SK-N-SH (cell line): ENCODE measurements around the gene SOD3. TPM values are rescaled to one million over a fixed set of nuclear protein-coding genes. Genes with fewer than 3 reads are reported as not detected.

Source experiments
- CTCF ChIA-PET: fragments of 300-600, 350-600 bp; formaldehyde crosslinking; extraction: SDS; loops from one replicate; lab custom pipeline; 2021; lab: Yijun Ruan, JAX
- POLR2A ChIA-PET: fragments of 350-600 bp; sonication (Branson Sonifier 250); formaldehyde crosslinking; extraction: SDS; loops from one replicate; lab custom pipeline; 2020; ENCODE audit warnings: antibody characterized with exemption, inconsistent platforms; lab: Yijun Ruan, JAX
- DNase-seq: peaks from one replicate; pipeline ENCODE4 v3.0.0; 2012
- H2AFZ ChIP-seq: fragments of 200-600 bp; sonication (generic); 2 replicates; pipeline ENCODE4 v1.8.1; 2016; ENCODE audit warnings: antibody characterized with exemption, mild to moderate bottlenecking, low read depth
- H3F3A ChIP-seq: fragments of 200-600 bp; sonication (generic); replicated peaks from 2 replicates; pipeline ENCODE3; 2016; ENCODE audit warnings: antibody characterized with exemption, mild to moderate bottlenecking; ENCODE audit not compliant: insufficient read depth
- H3K27ac ChIP-seq, 2 experiments: fragments of 200-500 bp in 1 of 2; fragments of 200-600 bp in 1 of 2; sonication (Bioruptor generic) in 1 of 2; sonication (generic), shearing (Covaris generic) in 1 of 2; 2 replicates each; pipeline versions ENCODE4 v1.5.1 to v1.6.1; 2014 to 2016; ENCODE audit warnings: low read depth in 2 of 2, inconsistent platforms in 1 of 2, low read length in 1 of 2, mild to moderate bottlenecking in 1 of 2, mixed read lengths in 1 of 2
- H3K27me3 ChIP-seq: fragments of 200-600 bp; sonication (generic), shearing (Covaris generic); 2 replicates; pipeline ENCODE4 v1.6.1; 2016; ENCODE audit warnings: mixed run types; ENCODE audit not compliant: insufficient read depth
- H3K36me3 ChIP-seq, 2 experiments: fragments of 200-500 bp in 1 of 2; fragments of 200-600 bp in 1 of 2; sonication (Bioruptor generic) in 1 of 2; sonication (generic) in 1 of 2; replicated peaks in 1 of 2; 2 replicates each; pipeline versions ENCODE3 to v1.5.1; 2014 to 2016; ENCODE audit warnings: low read length in 1 of 2, mild to moderate bottlenecking in 1 of 2; ENCODE audit not compliant: insufficient read depth in 2 of 2, control insufficient read depth in 1 of 2
- H3K4me1 ChIP-seq, 2 experiments: fragments of 200-500 bp in 1 of 2; fragments of 200-600 bp in 1 of 2; sonication (Bioruptor generic) in 1 of 2; sonication (generic), shearing (Covaris generic) in 1 of 2; 2 replicates each; pipeline versions ENCODE4 v1.5.1 to v1.6.1; 2014 to 2016; ENCODE audit warnings: low read depth in 1 of 2, low read length in 1 of 2, mixed run types in 1 of 2; ENCODE audit not compliant: insufficient read depth in 2 of 2, control insufficient read depth in 1 of 2
- H3K4me2 ChIP-seq: fragments of 200-600 bp; sonication (generic), shearing (Covaris generic); 2 replicates; pipeline ENCODE4 v1.6.1; 2017; ENCODE audit warnings: mixed run types
- H3K4me3 ChIP-seq, 2 experiments: fragments of 200-500 bp in 1 of 2; fragments of 200-600 bp in 1 of 2; sonication (Bioruptor generic) in 1 of 2; sonication (generic), shearing (Covaris generic) in 1 of 2; 2 replicates each; pipeline versions ENCODE4 v1.5.1 to v1.8.1; 2014 to 2016; ENCODE audit warnings: low read depth in 2 of 2, inconsistent platforms in 1 of 2, low read length in 1 of 2, mild to moderate bottlenecking in 1 of 2, mixed read lengths in 1 of 2, moderate library complexity in 1 of 2
- H3K79me2 ChIP-seq: fragments of 200-600 bp; sonication (generic); 2 replicates; pipeline ENCODE4 v1.8.1; 2017; ENCODE audit warnings: mild to moderate bottlenecking; ENCODE audit not compliant: insufficient read depth
- H3K9ac ChIP-seq: fragments of 200-600 bp; sonication (generic); 2 replicates; pipeline ENCODE4 v1.6.1; 2017; ENCODE audit warnings: mixed run types
- H3K9me2 ChIP-seq: fragments of 200-600 bp; sonication (generic); 2 replicates; pipeline ENCODE4 v1.6.1; 2017; ENCODE audit warnings: mixed run types
- H3K9me3 ChIP-seq: fragments of 200-600 bp; sonication (generic); 2 replicates; pipeline ENCODE4 v1.6.1; 2017; ENCODE audit warnings: mixed run types, mild to moderate bottlenecking, moderate library complexity
- H4K20me1 ChIP-seq: fragments of 200-600 bp; sonication (generic); 2 replicates; pipeline ENCODE4 v1.6.1; 2017; ENCODE audit warnings: mild to moderate bottlenecking, mixed run types; ENCODE audit not compliant: insufficient read depth
- CHD2 ChIP-seq: fragments of 150-350 bp; IDR thresholded peaks from 2 replicates; pipeline ENCODE4 v1.6.1; 2018; ENCODE audit warnings: low read length; ENCODE audit not compliant: partially characterized antibody
- CTCF ChIP-seq: fragments of 200-600 bp; sonication (generic); IDR thresholded peaks from 2 replicates; pipeline ENCODE4 v1.6.1; 2017; ENCODE audit warnings: antibody characterized with exemption, mild to moderate bottlenecking, moderate library complexity
- EZH2phosphoT487 ChIP-seq: fragments of 200-600 bp; sonication (generic); IDR thresholded peaks from 2 replicates; pipeline ENCODE4 v1.6.1; 2017; ENCODE audit warnings: low read depth, mixed run types, mild to moderate bottlenecking, antibody characterized with exemption, moderate library complexity, borderline replicate concordance
- FOXM1 ChIP-seq: IDR thresholded peaks from 2 replicates; pipeline ENCODE4 v1.4.0; 2012; ENCODE audit warnings: low read depth, mild to moderate bottlenecking
- GATA2 ChIP-seq: sonication (generic); formaldehyde crosslinking; IDR thresholded peaks from 2 replicates; pipeline ENCODE4 v1.5.0; 2020; ENCODE audit warnings: mild to moderate bottlenecking, missing genetic modification reagents
- MAX ChIP-seq: IDR thresholded peaks from 2 replicates; pipeline ENCODE4 v1.4.0; 2012; ENCODE audit warnings: low read depth
- MEF2A ChIP-seq: IDR thresholded peaks from 2 replicates; pipeline ENCODE4 v1.4.0; 2012; ENCODE audit warnings: low read depth, borderline replicate concordance
- NFIC ChIP-seq: IDR thresholded peaks from 2 replicates; pipeline ENCODE4 v1.4.0; 2012; ENCODE audit warnings: borderline replicate concordance
- NRF1 ChIP-seq: IDR thresholded peaks from 2 replicates; pipeline ENCODE4 v1.6.1; 2012; ENCODE audit warnings: low read depth, mild to moderate bottlenecking, low read length
- RCOR1 ChIP-seq: fragments of 150-350 bp; IDR thresholded peaks from 2 replicates; pipeline ENCODE4 v1.6.1; 2017; ENCODE audit warnings: antibody characterized with exemption, low read length
- REST ChIP-seq: IDR thresholded peaks from 2 replicates; pipeline ENCODE4 v1.6.1; 2012; ENCODE audit warnings: mild to moderate bottlenecking, low read depth, low read length, moderate library complexity
- TAF1 ChIP-seq: IDR thresholded peaks from 2 replicates; pipeline ENCODE4 v1.6.1; 2012; ENCODE audit warnings: low read depth, mild to moderate bottlenecking, low read length, moderate library complexity, borderline replicate concordance
- WGBS: methylation state at CpG from one replicate; pipeline ENCODE4 v1.1.6; 2017; ENCODE audit warnings: low lambda C conversion rate; 5-methylcytosine and 5-hydroxymethylcytosine counted together
- polyA plus RNA-seq, 3 experiments: library from polyadenylated mRNA; depleted of rRNA; stranded (reverse); fragments of >200 nt; gene quantifications; 2 replicates each; pipeline ENCODE4 v1.2.3, GENCODE V29; 2012

Gene SOD3
- polyA plus RNA-seq, 1 of the 3 experiments (the other 2 are of a cell fraction): 21.6 TPM

- 25% methylated on average over 3 of the region's 3 CpGs for WGBS
Measured at GRCh38 chr4:24754571-24754970, 40.8 kb upstream of the SOD3 start.

More at GRCh38 chr4:24754571-24754970, 40.8 kb upstream of the SOD3 start:
- Histone ChIP-seq H3K9ac (no peak overlapping the region), H3K4me1 (no peaks in the 10 kb centered on the region), H4K20me1 (no peaks in the 10 kb centered on the region), H3F3A (peaks cover 3% of the 10 kb centered on the region), H3K27ac (no peak overlapping the region), H3K36me3 (no peaks in the 10 kb centered on the region), H3K27me3 (no peaks in the 10 kb centered on the region), H2AFZ (peak overlapping the region; percentile 9; the same call in 1 of the 2 replicates), H3K79me2 (no peaks in the 10 kb centered on the region), H3K9me2 (no peaks in the 10 kb centered on the region), H3K4me2 (no peak overlapping the region), H3K9me3 (peaks cover 20% of the 10 kb centered on the region), H3K4me3 (no peak overlapping the region)
- DNase-seq: no peak
- TF ChIP-seq MEF2A: no peak
- TF ChIP-seq TAF1: no peak
- no peak for TF ChIP-seq CTCF
- TF ChIP-seq EZH2phosphoT487: no peak
- no peak for TF ChIP-seq NRF1
- no peak for TF ChIP-seq RCOR1
- no peak for TF ChIP-seq GATA2 (CRISPR knock-in tag)
- no peak for TF ChIP-seq NFIC
- TF ChIP-seq FOXM1: no peak
- no peak for TF ChIP-seq CHD2
- TF ChIP-seq REST: no peak
- TF ChIP-seq MAX: no peak
- CTCF ChIA-PET: no interaction called here
- POLR2A ChIA-PET: no interaction called here
